ENCODE measurements around the gene CFAP58. TPM values are rescaled to one million over a fixed set of nuclear protein-coding genes. Genes with fewer than 3 reads are reported as not detected.

CFAP58 gene
- under 1 TPM in 1 of 5 experiments, not detected in 4; 0.17 TPM for total RNA-seq
- polyA plus RNA-seq = not detected
- total RNA-seq = not detected

- H3K36me3 Mint-ChIP-seq = no peaks in the 10 kb centered on the region
- Histone ChIP-seq H3K27me3 (ENCODE audit: control insufficient read depth in 2 of 2, insufficient read depth in 2 of 2, low read length in 2 of 2) (no peaks in the 10 kb centered on the region), H3K9me3 (ENCODE audit: control insufficient read depth in 2 of 3, low read length in 3 of 3) (no peaks in the 10 kb centered on the region), H3K4me3 (ENCODE audit: low read length) (peak within 1 kb of the TSS; percentile 54), H3K4me1 (ENCODE audit: control insufficient read depth in 2 of 2, insufficient read depth in 2 of 2, low read length in 2 of 2) (peaks cover 11% of the 10 kb centered on the region in 2 donors), H3K27ac (ENCODE audit: low read depth, low read length) (no peak within 1 kb of the TSS), H3K36me3 (ENCODE audit: control insufficient read depth in 2 of 3, insufficient read depth in 3 of 3, low read length in 3 of 3) (no peaks in the 10 kb centered on the region)
- peaks cover 0 to 20% (median 6%) of the 10 kb centered on the region in 7 donors for H3K4me1 Mint-ChIP-seq
- CTCF ChIA-PET = interaction anchor here (0.5 to 10.9 kb wide), 13 partner anchors 8 to 106 kb away, joined by 3 to 259 read pairs (median 5); no protein-coding TSS in a partner anchor
- POLR2A ChIA-PET = interaction anchor here (1.0 to 2.0 kb wide), 9 partner anchors 12 to 84 kb away, joined by 3 to 9 read pairs (median 6); partner anchors contain the start of genes GSTO2 and ITPRIP
- peak within 1 kb of the TSS in 2 of 9 donors; percentile 14 to 61 for H3K27ac Mint-ChIP-seq
- peak; percentile 82 to 90 (median 87) for DNase-seq
- no peaks in the 10 kb centered on the region for H3K27me3 Mint-ChIP-seq
- intact Hi-C loops (cut with micrococcal nuclease) = loop anchor here (1.0 to 5.0 kb wide), 6 partner anchors 15 to 436 kb away; partner anchors contain the start of genes CFAP43 (in 2 of the 2), GSTO2 (in 2 of the 2), SFR1 (in 2 of the 2) and ITPRIP (in 1 of the 2)
- peaks cover 0 to 2% (median 0%) of the 10 kb centered on the region in 11 donors for H3K9me3 Mint-ChIP-seq
- ATAC-seq = peak; percentile 88
- H3K4me3 Mint-ChIP-seq = peak within 1 kb of the TSS in 6 of 10 donors; percentile 4 to 67 (median 10)
Observed at GRCh38 chr10:104353325-104354048, at the start of gene CFAP58. Gene CFAP58, plus strand, starts transcription at chr10:104353833. Its CDS starts 65 bp downstream, at chr10:104353898.

DNA sequence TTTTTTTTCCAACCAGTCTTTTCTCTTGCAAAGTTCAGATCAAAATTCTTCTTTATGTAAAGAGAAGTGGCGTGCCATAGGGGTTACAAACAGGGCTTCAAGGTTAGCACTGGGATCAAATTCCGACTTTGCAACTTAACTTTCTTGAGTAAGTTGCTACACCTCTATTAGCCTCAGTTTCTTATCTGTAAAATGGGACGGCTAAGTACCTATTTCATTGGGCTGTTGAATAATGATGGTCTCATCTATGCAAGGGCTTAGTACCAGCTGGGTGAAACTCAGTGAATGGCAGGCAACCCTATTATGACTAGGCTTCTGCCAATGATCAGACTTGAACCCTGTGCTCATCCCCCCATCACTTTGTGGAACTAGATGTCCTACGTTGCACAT is 49.3 kb upstream of the CFAP58 start:
- Mint-ChIP-seq H3K27ac (peak overlapping the region in 8 of 9 donors; percentile 14 to 92 (median 54)), H3K9me3 (peaks cover 0 to 6% (median 0%) of the 10 kb centered on the region in 11 donors), H3K36me3 (peaks cover 0 to 20% (median 0%) of the 10 kb centered on the region in 5 donors), H3K27me3 (no peaks in the 10 kb centered on the region), H3K4me3 (peak overlapping the region in 3 of 10 donors; percentile 1 to 20 (median 14)), H3K4me1 (peaks cover 53 to 93% (median 77%) of the 10 kb centered on the region in 7 donors)
- intact Hi-C loops (cut with micrococcal nuclease) = no loop called here
- H3K36me3 ChIP-seq (ENCODE audit: control insufficient read depth in 2 of 3, insufficient read depth in 3 of 3, low read length in 3 of 3) = no peaks in the 10 kb centered on the region
- no peak for ATAC-seq
- H3K9me3 ChIP-seq (ENCODE audit: control insufficient read depth in 2 of 3, low read length in 3 of 3) = no peaks in the 10 kb centered on the region
- CTCF ChIA-PET = interaction anchor here (3.2 to 8.2 kb wide), 5 partner anchors 12 to 46 kb away, joined by 23 to 259 read pairs (median 58); partner anchors contain the start of genes CFAP58 and ITPRIP
- H3K27ac ChIP-seq (ENCODE audit: low read depth, low read length) = no peak overlapping the region
- POLR2A ChIA-PET = interaction anchor here (1.3 to 6.2 kb wide), 5 partner anchors 18 to 47 kb away, joined by 3 to 78 read pairs (median 38); partner anchors contain the start of gene ITPRIP
- no peaks in the 10 kb centered on the region for H3K27me3 ChIP-seq (ENCODE audit: control insufficient read depth in 2 of 2, insufficient read depth in 2 of 2, low read length in 2 of 2)
- H3K4me1 ChIP-seq (ENCODE audit: control insufficient read depth in 2 of 2, insufficient read depth in 2 of 2, low read length in 2 of 2) = peaks cover 42 to 46% of the 10 kb centered on the region in 2 donors
- DNase-seq = no peak
- no peak overlapping the region for H3K4me3 ChIP-seq (ENCODE audit: low read length)

DNA sequence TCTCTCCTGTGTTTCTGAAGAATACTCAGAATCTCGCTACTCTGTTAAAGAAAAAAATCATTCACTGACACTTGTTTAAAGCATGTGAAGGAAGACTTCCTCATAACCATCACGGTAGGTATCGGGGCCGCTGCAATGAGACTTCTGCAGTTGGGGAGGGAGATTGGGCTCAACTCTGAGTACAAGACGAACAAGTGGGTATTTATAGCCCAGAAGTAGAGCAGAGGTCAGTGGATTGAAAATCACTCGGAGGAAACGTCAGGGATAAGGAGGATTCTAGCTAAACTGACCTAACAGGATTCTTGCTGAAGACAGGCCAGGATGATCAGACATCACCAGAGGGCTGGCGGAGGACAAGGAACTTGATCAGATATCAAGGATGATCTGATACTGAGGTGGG is 48.7 kb upstream of the CFAP58 start:
- DNase-seq = no peak
- H3K36me3 ChIP-seq (ENCODE audit: control insufficient read depth in 2 of 3, insufficient read depth in 3 of 3, low read length in 3 of 3) = no peaks in the 10 kb centered on the region
- no peaks in the 10 kb centered on the region for H3K9me3 ChIP-seq (ENCODE audit: control insufficient read depth in 2 of 3, low read length in 3 of 3)
- no peak for ATAC-seq
- peaks cover 0 to 6% (median 0%) of the 10 kb centered on the region in 11 donors for H3K9me3 Mint-ChIP-seq
- no peaks in the 10 kb centered on the region for H3K27me3 Mint-ChIP-seq
- intact Hi-C loops (cut with micrococcal nuclease) = loop anchor here (1.0 kb wide), 4 partner anchors 14 to 45 kb away; partner anchors contain the start of gene ITPRIP (in 1 of the 2)
- H3K4me1 Mint-ChIP-seq = peaks cover 57 to 93% (median 77%) of the 10 kb centered on the region in 7 donors
- ChIA-PET POLR2A (interaction anchor here (1.0 to 6.2 kb wide), 8 partner anchors 9 to 48 kb away, joined by 3 to 78 read pairs (median 10); partner anchors contain the start of genes CFAP58 and ITPRIP), CTCF (interaction anchor here (1.2 to 8.2 kb wide), 7 partner anchors 12 to 52 kb away, joined by 4 to 259 read pairs (median 49); partner anchors contain the start of genes CFAP58 and ITPRIP)
- H3K4me3 ChIP-seq (ENCODE audit: low read length) = no peak overlapping the region
- no peak overlapping the region for H3K27ac ChIP-seq (ENCODE audit: low read depth, low read length)
- peaks cover 45 to 51% of the 10 kb centered on the region in 2 donors for H3K4me1 ChIP-seq (ENCODE audit: control insufficient read depth in 2 of 2, insufficient read depth in 2 of 2, low read length in 2 of 2)
- H3K27me3 ChIP-seq (ENCODE audit: control insufficient read depth in 2 of 2, insufficient read depth in 2 of 2, low read length in 2 of 2) = no peaks in the 10 kb centered on the region
- H3K27ac Mint-ChIP-seq = peak overlapping the region in 6 of 9 donors; percentile 3 to 79 (median 67)
- H3K36me3 Mint-ChIP-seq = peaks cover 0 to 22% (median 0%) of the 10 kb centered on the region in 5 donors
- H3K4me3 Mint-ChIP-seq = peak overlapping the region in 4 of 10 donors; percentile 1 to 71 (median 26)

- Mint-ChIP-seq H3K4me3 (peak overlapping the region in 6 of 10 donors; percentile 5 to 71 (median 30)), H3K27me3 (no peaks in the 10 kb centered on the region), H3K4me1 (peaks cover 49 to 86% (median 73%) of the 10 kb centered on the region in 7 donors), H3K9me3 (peaks cover 0 to 5% (median 0%) of the 10 kb centered on the region in 11 donors), H3K27ac (peak overlapping the region; percentile 50 to 90 (median 84)), H3K36me3 (peaks cover 0 to 19% (median under 1%) of the 10 kb centered on the region in 5 donors)
- Histone ChIP-seq H3K4me1 (ENCODE audit: control insufficient read depth in 2 of 2, insufficient read depth in 2 of 2, low read length in 2 of 2) (peaks cover 41 to 43% of the 10 kb centered on the region in 2 donors), H3K9me3 (ENCODE audit: control insufficient read depth in 2 of 3, low read length in 3 of 3) (no peaks in the 10 kb centered on the region), H3K36me3 (ENCODE audit: control insufficient read depth in 2 of 3, insufficient read depth in 3 of 3, low read length in 3 of 3) (peaks cover 0 to 9% (median 0%) of the 10 kb centered on the region in 3 experiments), H3K27ac (ENCODE audit: low read depth, low read length) (no peak overlapping the region), H3K27me3 (ENCODE audit: control insufficient read depth in 2 of 2, insufficient read depth in 2 of 2, low read length in 2 of 2) (no peaks in the 10 kb centered on the region), H3K4me3 (ENCODE audit: low read length) (no peak overlapping the region)
- intact Hi-C loops (cut with micrococcal nuclease) = no loop called here
- ChIA-PET POLR2A (interaction anchor here (0.6 to 6.2 kb wide), 13 partner anchors 11 to 1695 kb away, joined by 3 to 78 read pairs (median 10); partner anchors contain the start of genes CFAP58, GSTO1 and ITPRIP), CTCF (interaction anchor here (1.0 to 8.2 kb wide), 11 partner anchors 9 to 43 kb away, joined by 3 to 259 read pairs (median 16); partner anchors contain the start of genes CFAP58 and ITPRIP)
- DNase-seq (no peak), ATAC-seq (no peak)
Observed at GRCh38 chr10:104306897-104307296, 46.7 kb upstream of the CFAP58 start.

- Mint-ChIP-seq H3K36me3 (peaks cover 0 to 16% (median 5%) of the 10 kb centered on the region in 5 donors), H3K4me1 (peaks cover 53 to 91% (median 81%) of the 10 kb centered on the region in 7 donors), H3K9me3 (peaks cover 0 to 4% (median 0%) of the 10 kb centered on the region in 11 donors), H3K27ac (peak overlapping the region; percentile 79 to 94 (median 87)), H3K4me3 (peak overlapping the region; percentile 25 to 83 (median 75)), H3K27me3 (no peaks in the 10 kb centered on the region)
- H3K4me1 ChIP-seq (ENCODE audit: control insufficient read depth in 2 of 2, insufficient read depth in 2 of 2, low read length in 2 of 2) = peaks cover 41 to 43% of the 10 kb centered on the region in 2 donors
- CTCF ChIA-PET = interaction anchor here (0.8 to 8.2 kb wide), 11 partner anchors 14 to 42 kb away, joined by 3 to 259 read pairs (median 16); partner anchors contain the start of genes CFAP58 and ITPRIP
- no peak overlapping the region for H3K27ac ChIP-seq (ENCODE audit: low read depth, low read length)
- DNase-seq (no peak), ATAC-seq (no peak)
- intact Hi-C loops (cut with micrococcal nuclease) = loop anchor here (1.0 to 2.0 kb wide), 6 partner anchors 11 to 39 kb away; partner anchors contain the start of genes GSTO2 (in 1 of the 2) and ITPRIP (in 1 of the 2)
- H3K9me3 ChIP-seq (ENCODE audit: control insufficient read depth in 2 of 3, low read length in 3 of 3) = no peaks in the 10 kb centered on the region
- POLR2A ChIA-PET = interaction anchor here (1.2 to 6.2 kb wide), 9 partner anchors 12 to 53 kb away, joined by 3 to 78 read pairs (median 10); partner anchors contain the start of gene ITPRIP
- no peaks in the 10 kb centered on the region for H3K27me3 ChIP-seq (ENCODE audit: control insufficient read depth in 2 of 2, insufficient read depth in 2 of 2, low read length in 2 of 2)
- peaks cover 0 to 16% (median 0%) of the 10 kb centered on the region in 3 experiments for H3K36me3 ChIP-seq (ENCODE audit: control insufficient read depth in 2 of 3, insufficient read depth in 3 of 3, low read length in 3 of 3)
- H3K4me3 ChIP-seq (ENCODE audit: low read length) = no peak overlapping the region
Observed at GRCh38 chr10:104307576-104308438, 45.8 kb upstream of the CFAP58 start.

Data from naive thymus-derived CD4-positive, alpha-beta T cell (primary cell).